Measurements from ENCODE around the gene TXNRD2. TPM values are rescaled to one million over a fixed set of nuclear protein-coding genes. Genes with fewer than 3 reads are reported as not detected.
"Not testable (repeated sequence)": the region's sequence is repeated elsewhere in the genome, so short reads cannot be mapped to it uniquely, and the experiment has no call there.

Gene TXNRD2
- total RNA-seq, 2 experiments from 2014 or later = 22.9 to 23.6 TPM

- H3K36me3 Mint-ChIP-seq (ENCODE audit: low read depth) = peaks cover 18% of the 10 kb centered on the region
Measured at GRCh38 chr22:19915287-19915954, 26.2 kb downstream of the TXNRD2 start.

GRCh38 chr22:19914201-19914943 lies 27.2 kb downstream of the TXNRD2 start:
- H3K9me3 Mint-ChIP-seq = no peaks in the 10 kb centered on the region
- intact Hi-C loops (cut with micrococcal nuclease) = no loop called here
- no peak overlapping the region for H3K27ac Mint-ChIP-seq
- H3K4me3 Mint-ChIP-seq = no peak overlapping the region
- no peak for DNase-seq
- H3K4me1 Mint-ChIP-seq (ENCODE audit: low read depth) = peaks cover 2% of the 10 kb centered on the region
- CTCF ChIA-PET = interaction anchor here (0.6 to 4.8 kb wide), 4 partner anchors 93 to 307 kb away, joined by 3 to 81 read pairs (median 8); no protein-coding TSS in a partner anchor
- H3K36me3 Mint-ChIP-seq (ENCODE audit: low read depth) = peaks cover 18% of the 10 kb centered on the region
- no peaks in the 10 kb centered on the region for H3K27me3 Mint-ChIP-seq (ENCODE audit: low read depth)

More at GRCh38 chr22:19915287-19915954, 26.2 kb downstream of the TXNRD2 start:
- Mint-ChIP-seq H3K27me3 (ENCODE audit: low read depth) (no peaks in the 10 kb centered on the region), H3K4me3 (no peak overlapping the region), H3K27ac (no peak overlapping the region), H3K4me1 (ENCODE audit: low read depth) (no peaks in the 10 kb centered on the region), H3K9me3 (no peaks in the 10 kb centered on the region)
- intact Hi-C loops (cut with micrococcal nuclease) = no loop called here
- CTCF ChIA-PET = interaction anchor here (1.7 kb wide), 1 partner anchor 184 kb away, joined by 8 read pairs; no protein-coding TSS in a partner anchor
- DNase-seq = no peak

GRCh38 chr22:19913337-19913936 lies 28.2 kb downstream of the TXNRD2 start:
- H3K27ac Mint-ChIP-seq = no peak overlapping the region
- peaks cover 18% of the 10 kb centered on the region for H3K36me3 Mint-ChIP-seq (ENCODE audit: low read depth)
- CTCF ChIA-PET = interaction anchor here (0.8 to 4.8 kb wide), 4 partner anchors 29 to 308 kb away, joined by 3 to 81 read pairs (median 4); no protein-coding TSS in a partner anchor
- H3K4me3 Mint-ChIP-seq = no peak overlapping the region
- intact Hi-C loops (cut with micrococcal nuclease) = no loop called here
- H3K27me3 Mint-ChIP-seq (ENCODE audit: low read depth) = no peaks in the 10 kb centered on the region
- peaks cover 2% of the 10 kb centered on the region for H3K4me1 Mint-ChIP-seq (ENCODE audit: low read depth)
- DNase-seq = no peak
- no peaks in the 10 kb centered on the region for H3K9me3 Mint-ChIP-seq

- no peaks in the 10 kb centered on the region for H3K9me3 Mint-ChIP-seq
- H3K4me1 Mint-ChIP-seq (ENCODE audit: low read depth) = peaks cover 2% of the 10 kb centered on the region
- CTCF ChIA-PET = interaction anchor here (1.3 to 4.8 kb wide), 6 partner anchors 20 to 233 kb away, joined by 4 to 81 read pairs (median 4); no protein-coding TSS in a partner anchor
- H3K27ac Mint-ChIP-seq = no peak overlapping the region
- no peak overlapping the region for H3K4me3 Mint-ChIP-seq
- no peak for DNase-seq
- peaks cover 18% of the 10 kb centered on the region for H3K36me3 Mint-ChIP-seq (ENCODE audit: low read depth)
- intact Hi-C loops (cut with micrococcal nuclease) = no loop called here
- no peaks in the 10 kb centered on the region for H3K27me3 Mint-ChIP-seq (ENCODE audit: low read depth)
Measured at GRCh38 chr22:19912271-19912999, 29.2 kb downstream of the TXNRD2 start.

- no peak overlapping the region for H3K4me3 Mint-ChIP-seq
- H3K9me3 Mint-ChIP-seq = no peaks in the 10 kb centered on the region
- no peak overlapping the region for H3K27ac Mint-ChIP-seq
- intact Hi-C loops (cut with micrococcal nuclease) = loop anchor here (2.0 kb wide), 1 partner anchor 19 kb away; no protein-coding TSS in a partner anchor
- no peak for DNase-seq
- CTCF ChIA-PET = interaction anchor here (0.6 to 4.8 kb wide), 9 partner anchors 8 to 232 kb away, joined by 3 to 81 read pairs (median 5); no protein-coding TSS in a partner anchor
- peaks cover 2% of the 10 kb centered on the region for H3K4me1 Mint-ChIP-seq (ENCODE audit: low read depth)
- H3K27me3 Mint-ChIP-seq (ENCODE audit: low read depth) = no peaks in the 10 kb centered on the region
- peaks cover 18% of the 10 kb centered on the region for H3K36me3 Mint-ChIP-seq (ENCODE audit: low read depth)
Measured at GRCh38 chr22:19911540-19912270, 29.9 kb downstream of the TXNRD2 start.

GRCh38 chr22:19910180-19910744 lies 31.4 kb downstream of the TXNRD2 start:
- CTCF ChIA-PET = interaction anchor here (0.7 to 4.8 kb wide), 24 partner anchors 10 to 231 kb away, joined by 3 to 81 read pairs (median 3); partner anchors contain the start of gene GP1BB
- Mint-ChIP-seq H3K27me3 (ENCODE audit: low read depth) (no peaks in the 10 kb centered on the region), H3K4me1 (ENCODE audit: low read depth) (peaks cover 2% of the 10 kb centered on the region), H3K36me3 (ENCODE audit: low read depth) (peaks cover 15% of the 10 kb centered on the region), H3K9me3 (no peaks in the 10 kb centered on the region), H3K27ac (no peak overlapping the region), H3K4me3 (no peak overlapping the region)
- intact Hi-C loops (cut with micrococcal nuclease) = loop anchor here (1.0 to 2.0 kb wide), 3 partner anchors 17 to 180 kb away; no protein-coding TSS in a partner anchor
- DNase-seq = no peak

- H3K27ac Mint-ChIP-seq = peak overlapping the region; percentile 42
- H3K4me1 Mint-ChIP-seq (ENCODE audit: low read depth) = peaks cover 2% of the 10 kb centered on the region
- peaks cover 9% of the 10 kb centered on the region for H3K36me3 Mint-ChIP-seq (ENCODE audit: low read depth)
- DNase-seq = peak; percentile 93
- no peaks in the 10 kb centered on the region for H3K27me3 Mint-ChIP-seq (ENCODE audit: low read depth)
- H3K4me3 Mint-ChIP-seq = no peak overlapping the region
- CTCF ChIA-PET = interaction anchor here (0.7 to 4.8 kb wide), 22 partner anchors 9 to 186 kb away, joined by 3 to 81 read pairs (median 3); partner anchors contain the start of gene GP1BB
- intact Hi-C loops (cut with micrococcal nuclease) = loop anchor here (1.0 to 2.0 kb wide), 3 partner anchors 17 to 179 kb away; no protein-coding TSS in a partner anchor
- H3K9me3 Mint-ChIP-seq = no peaks in the 10 kb centered on the region
Measured at GRCh38 chr22:19909350-19910179, 32.1 kb downstream of the TXNRD2 start.

GRCh38 chr22:19907902-19908301 lies 33.7 kb downstream of the TXNRD2 start:
- H3K9me3 Mint-ChIP-seq; H3K4me3 Mint-ChIP-seq; H3K27ac Mint-ChIP-seq; H3K36me3 Mint-ChIP-seq (ENCODE audit: low read depth); DNase-seq; H3K27me3 Mint-ChIP-seq (ENCODE audit: low read depth); H3K4me1 Mint-ChIP-seq (ENCODE audit: low read depth); intact Hi-C loops (cut with micrococcal nuclease): not testable (repeated sequence)
- CTCF ChIA-PET = interaction anchor here (0.7 kb wide), 2 partner anchors 75 to 291 kb away, joined by 3 read pairs; no protein-coding TSS in a partner anchor

- H3K27ac Mint-ChIP-seq; H3K36me3 Mint-ChIP-seq (ENCODE audit: low read depth); H3K27me3 Mint-ChIP-seq (ENCODE audit: low read depth); H3K4me3 Mint-ChIP-seq; intact Hi-C loops (cut with micrococcal nuclease); H3K4me1 Mint-ChIP-seq (ENCODE audit: low read depth); H3K9me3 Mint-ChIP-seq; DNase-seq: not testable (repeated sequence)
- CTCF ChIA-PET = interaction anchor here (1.1 to 1.3 kb wide), 2 partner anchors 177 to 227 kb away, joined by 3 to 7 read pairs; no protein-coding TSS in a partner anchor
Measured at GRCh38 chr22:19906864-19907263, 34.8 kb downstream of the TXNRD2 start.
